Gastroesophageal sphincter (tissue), 4 donors: ENCODE results near the gene USP15. TPM values are rescaled to one million over a fixed set of nuclear protein-coding genes. Genes with fewer than 3 reads are reported as not detected.

Experiments used
- ATAC-seq: fragments of 150-250 bp; one replicate; pipeline ENCODE4 v1.9.1; 2016; ENCODE audit warnings: mild to moderate bottlenecking, moderate library complexity
- H3K27ac ChIP-seq, 4 donors: fragments of 200-600 bp; sonication (generic) in 3 of 4; 1 replicate in 3 of 4; 2 replicates in 1 of 4; pipeline ENCODE4 v1.5.1; 2016 to 2019
- H3K27me3 ChIP-seq: fragments of 200-600 bp; sonication (generic); one replicate; pipeline ENCODE4 v1.5.1; 2019
- H3K36me3 ChIP-seq, 2 donors: fragments of 200-600 bp; sonication (generic); one replicate each; pipeline ENCODE4 v1.5.1; 2019; ENCODE audit warnings: control low read depth in 1 of 2
- H3K4me1 ChIP-seq, 3 donors: fragments of 200-600 bp; sonication (generic); 1 replicate in 2 of 3; 2 replicates in 1 of 3; pipeline ENCODE4 v1.5.1; 2016 to 2019; ENCODE audit warnings: control low read depth in 2 of 3
- H3K4me3 ChIP-seq, 2 donors: fragments of 200-600 bp; sonication (generic); one replicate each; pipeline ENCODE4 v1.5.1; 2019; ENCODE audit warnings: mild to moderate bottlenecking in 1 of 2, moderate library complexity in 1 of 2
- H3K9me3 ChIP-seq, 3 donors: fragments of 200-600 bp; sonication (generic); one replicate each; pipeline ENCODE4 v1.5.1; 2017 to 2019; ENCODE audit warnings: control low read depth in 2 of 3
- EP300 ChIP-seq: sonication (generic); formaldehyde crosslinking; IDR thresholded peaks from one replicate; pipeline ENCODE4 v1.6.1; 2017; ENCODE audit warnings: antibody characterized with exemption, mild to moderate bottlenecking
- POLR2A ChIP-seq, 2 donors: fragments of 450-650 bp; IDR thresholded peaks; one replicate each; pipeline ENCODE4 v1.6.1; 2017; ENCODE audit warnings: antibody characterized with exemption in 2 of 2, mild to moderate bottlenecking in 2 of 2, moderate library complexity in 1 of 2
- POLR2AphosphoS5 ChIP-seq: sonication (generic); formaldehyde crosslinking; IDR thresholded peaks from one replicate; pipeline ENCODE4 v1.6.1; 2017; ENCODE audit warnings: antibody characterized with exemption
- WGBS, 2 donors: methylation state at CpG; one replicate each; pipeline ENCODE4 v1.1.5; 2018; ENCODE audit warnings: low coverage in 1 of 2; 5-methylcytosine and 5-hydroxymethylcytosine counted together
- total RNA-seq, 4 donors: library from RNA; depleted of rRNA; stranded (reverse); fragments of >200 nt; gene quantifications; one replicate each; pipeline ENCODE4 v1.1.0, GENCODE V29; 2016
- TF ChIP-seq, protein P1 (sequence below), 4 experiments: fragments of 200-600 bp in 2 of 4; fragments of 450-650 bp in 2 of 4; sonication (generic) in 1 of 4; IDR thresholded peaks; one replicate each; pipeline ENCODE4 v1.5.1; 2017 to 2019; ENCODE audit warnings: antibody characterized with exemption in 4 of 4, mild to moderate bottlenecking in 2 of 4, moderate library complexity in 2 of 4

USP15 gene
- total RNA-seq, 4 donors from 2014 or later: 33.6 to 84.8 (median 70.0) TPM

- 94% methylated on average over 2 to 4 of the region's 4 CpGs for WGBS, 2 donors
- Histone ChIP-seq H3K36me3 (no peaks in the 10 kb centered on the region), H3K4me3 (no peak overlapping the region), H3K4me1 (peaks cover 11 to 92% (median 20%) of the 10 kb centered on the region in 3 donors), H3K27me3 (no peaks in the 10 kb centered on the region), H3K27ac (no peak overlapping the region), H3K9me3 (no peaks in the 10 kb centered on the region)
- TF ChIP-seq POLR2AphosphoS5: no peak
- TF ChIP-seq, protein P1, sequence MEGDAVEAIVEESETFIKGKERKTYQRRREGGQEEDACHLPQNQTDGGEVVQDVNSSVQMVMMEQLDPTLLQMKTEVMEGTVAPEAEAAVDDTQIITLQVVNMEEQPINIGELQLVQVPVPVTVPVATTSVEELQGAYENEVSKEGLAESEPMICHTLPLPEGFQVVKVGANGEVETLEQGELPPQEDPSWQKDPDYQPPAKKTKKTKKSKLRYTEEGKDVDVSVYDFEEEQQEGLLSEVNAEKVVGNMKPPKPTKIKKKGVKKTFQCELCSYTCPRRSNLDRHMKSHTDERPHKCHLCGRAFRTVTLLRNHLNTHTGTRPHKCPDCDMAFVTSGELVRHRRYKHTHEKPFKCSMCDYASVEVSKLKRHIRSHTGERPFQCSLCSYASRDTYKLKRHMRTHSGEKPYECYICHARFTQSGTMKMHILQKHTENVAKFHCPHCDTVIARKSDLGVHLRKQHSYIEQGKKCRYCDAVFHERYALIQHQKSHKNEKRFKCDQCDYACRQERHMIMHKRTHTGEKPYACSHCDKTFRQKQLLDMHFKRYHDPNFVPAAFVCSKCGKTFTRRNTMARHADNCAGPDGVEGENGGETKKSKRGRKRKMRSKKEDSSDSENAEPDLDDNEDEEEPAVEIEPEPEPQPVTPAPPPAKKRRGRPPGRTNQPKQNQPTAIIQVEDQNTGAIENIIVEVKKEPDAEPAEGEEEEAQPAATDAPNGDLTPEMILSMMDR (IDR thresholded peaks at IDR 0.05): no peak
- no peak for TF ChIP-seq EP300
- TF ChIP-seq POLR2A (IDR thresholded peaks at IDR 0.05): no peak
- no peak for ATAC-seq
Measured at GRCh38 chr12:62265511-62265910, 5.3 kb downstream of the USP15 start.

DNA sequence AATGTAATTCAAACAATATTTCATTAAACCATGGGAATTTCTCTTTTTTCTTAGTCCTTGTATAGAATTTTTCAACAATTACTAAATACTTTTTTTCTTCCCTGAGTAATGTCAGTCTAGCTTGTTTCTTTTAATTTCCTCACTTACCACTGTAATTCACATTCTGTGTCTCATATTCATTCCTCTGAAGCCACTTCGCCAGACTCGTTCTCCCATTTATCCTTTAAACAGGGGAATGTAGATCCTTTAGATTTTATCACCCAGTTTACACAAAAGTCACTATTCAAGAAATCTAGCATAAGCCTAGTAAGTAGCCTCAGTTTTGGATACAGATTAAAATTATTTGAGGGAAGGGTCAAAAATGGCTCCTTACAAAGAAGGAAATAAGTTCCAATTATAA is 6.8 kb downstream of the USP15 start:
- no peaks in the 10 kb centered on the region for H3K36me3 ChIP-seq
- WGBS, 2 donors: 54 to 84% methylated on average over 2 of the region's 2 CpGs
- ATAC-seq: no peak
- TF ChIP-seq, protein P1 (IDR thresholded peaks at IDR 0.05): no peak
- TF ChIP-seq POLR2AphosphoS5: no peak
- TF ChIP-seq POLR2A (IDR thresholded peaks at IDR 0.05): no peak
- no peak for TF ChIP-seq EP300
- no peak overlapping the region for H3K4me3 ChIP-seq
- H3K4me1 ChIP-seq: peaks cover 6 to 96% (median 20%) of the 10 kb centered on the region in 3 donors
- H3K9me3 ChIP-seq: no peaks in the 10 kb centered on the region
- H3K27ac ChIP-seq: no peak overlapping the region
- no peaks in the 10 kb centered on the region for H3K27me3 ChIP-seq

GRCh38 chr12:62267480-62267879 is 7.3 kb downstream of the USP15 start:
- H3K27ac ChIP-seq: no peak overlapping the region
- H3K36me3 ChIP-seq: no peaks in the 10 kb centered on the region
- WGBS, 2 donors: 73 to 100% methylated on average over 1 of the region's 1 CpG
- H3K27me3 ChIP-seq: no peaks in the 10 kb centered on the region
- H3K9me3 ChIP-seq: no peaks in the 10 kb centered on the region
- peaks cover 1 to 96% (median 15%) of the 10 kb centered on the region in 3 donors for H3K4me1 ChIP-seq
- ATAC-seq: no peak
- no peak overlapping the region for H3K4me3 ChIP-seq
- TF ChIP-seq POLR2A (IDR thresholded peaks at IDR 0.05) (no peak), EP300 (no peak), POLR2AphosphoS5 (no peak)
- TF ChIP-seq, protein P1 (IDR thresholded peaks at IDR 0.05): no peak

GRCh38 chr12:62268956-62269355 is 8.8 kb downstream of the USP15 start:
- no peak for TF ChIP-seq EP300
- no peak for TF ChIP-seq POLR2AphosphoS5
- TF ChIP-seq POLR2A (IDR thresholded peaks at IDR 0.05): no peak
- TF ChIP-seq, protein P1 (IDR thresholded peaks at IDR 0.05): no peak
- 90 to 96% methylated on average over 3 of the region's 3 CpGs for WGBS, 2 donors
- Histone ChIP-seq H3K27ac (no peak overlapping the region), H3K4me1 (peaks cover 0 to 97% (median 16%) of the 10 kb centered on the region in 3 donors), H3K36me3 (no peaks in the 10 kb centered on the region), H3K9me3 (no peaks in the 10 kb centered on the region), H3K4me3 (no peak overlapping the region), H3K27me3 (no peaks in the 10 kb centered on the region)
- ATAC-seq: no peak

GRCh38 chr12:62269464-62270228 is 9.4 kb downstream of the USP15 start:
- no peak for TF ChIP-seq POLR2A (IDR thresholded peaks at IDR 0.05)
- TF ChIP-seq EP300: no peak
- no peak for TF ChIP-seq POLR2AphosphoS5
- TF ChIP-seq, protein P1 (IDR thresholded peaks at IDR 0.05): no peak
- no peak overlapping the region for H3K27ac ChIP-seq
- H3K27me3 ChIP-seq: no peaks in the 10 kb centered on the region
- peaks cover 0 to 97% (median 16%) of the 10 kb centered on the region in 3 donors for H3K4me1 ChIP-seq
- 82 to 94% methylated on average over 3 of the region's 3 CpGs for WGBS, 2 donors
- no peaks in the 10 kb centered on the region for H3K36me3 ChIP-seq
- ATAC-seq: no peak
- H3K9me3 ChIP-seq: no peaks in the 10 kb centered on the region
- H3K4me3 ChIP-seq: no peak overlapping the region
